ENCODE data around the gene PCMTD2. TPM values are rescaled to one million over a fixed set of nuclear protein-coding genes. Genes with fewer than 3 reads are reported as not detected.

The PCMTD2 gene
- total and polyA plus RNA-seq, 2 of the 8 experiments (the other 6 are each of a cell fraction or from before 2014, with no cell fraction given) = 21.4 to 55.1 TPM

GRCh38 chr20:64283646-64284045, 28.1 kb downstream of the PCMTD2 start:
- FAIRE-seq (no peak), DNase-seq (ENCODE audit: low read depth in 1 of 2, low spot score in 2 of 2) (no peak)
- H4K20me1 ChIP-seq (replicated peaks in 1 of 2; ENCODE audit: control insufficient read depth in 1 of 2, insufficient read depth in 2 of 2, low read length in 2 of 2) = no peaks in the 10 kb centered on the region
- H4K5ac ChIP-seq (ENCODE audit: insufficient read length, low read depth, low read length) = no peak overlapping the region
- H3K9me3 ChIP-seq (ENCODE audit: insufficient read depth in 2 of 2, low read depth in 1 of 2, low read length in 1 of 2) = peaks cover 33 to 60% of the 10 kb centered on the region in 2 experiments
- H2BK5ac ChIP-seq (ENCODE audit: low read depth, low read length) = no peak overlapping the region
- H2BK20ac ChIP-seq (ENCODE audit: low read length) = no peak overlapping the region
- H3K23me2 ChIP-seq (ENCODE audit: low read depth, low read length) = peaks cover 10% of the 10 kb centered on the region; the same call in 1 of the 2 replicates
- H3K56ac ChIP-seq (replicated peaks; ENCODE audit: insufficient read length, low read depth, low read length) = no peak overlapping the region
- H3K4me2 ChIP-seq (ENCODE audit: insufficient read depth in 1 of 2, low read depth in 2 of 2, low read length in 2 of 2) = no peak overlapping the region
- no peak overlapping the region for H3K9ac ChIP-seq (replicated peaks in 1 of 4; ENCODE audit: extremely low read depth in 1 of 4, low read depth in 3 of 4, low read length in 3 of 4)
- no peak overlapping the region for H2AFZ ChIP-seq (ENCODE audit: low read length)
- no peak overlapping the region for H2AK5ac ChIP-seq (ENCODE audit: low read depth, low read length)
- no peak overlapping the region for H2BK12ac ChIP-seq (ENCODE audit: low read depth, low read length)
- H3K79me2 ChIP-seq (ENCODE audit: control insufficient read depth in 1 of 2, insufficient read depth in 2 of 2, low read length in 2 of 2) = no peaks in the 10 kb centered on the region
- H3K23ac ChIP-seq (ENCODE audit: insufficient read length) = no peak overlapping the region
- H3K27ac ChIP-seq (ENCODE audit: low read depth, low read length) = no peak overlapping the region
- H3K14ac ChIP-seq (ENCODE audit: insufficient read length) = no peak overlapping the region
- H3K4me1 ChIP-seq (replicated peaks in 1 of 4; ENCODE audit: control insufficient read depth in 3 of 4, insufficient read depth in 4 of 4, low read length in 3 of 4) = no peaks in the 10 kb centered on the region
- H3K36me3 ChIP-seq (ENCODE audit: control insufficient read depth in 2 of 4, insufficient read depth in 4 of 4, low read length in 3 of 4) = peaks cover 0 to 3% (median 0%) of the 10 kb centered on the region in 4 experiments; a peak in 1 of 8 replicates
- H3K79me1 ChIP-seq (ENCODE audit: low read depth, low read length) = no peaks in the 10 kb centered on the region
- H3K4ac ChIP-seq (replicated peaks; ENCODE audit: insufficient read length, low read depth, low read length) = no peak overlapping the region
- H3K4me3 ChIP-seq (ENCODE audit: extremely low read depth in 1 of 4, insufficient read depth in 2 of 4, low read depth in 3 of 4, low read length in 4 of 4) = peak overlapping the region in 1 of 4 experiments; percentile 28; a peak in 1 of 8 replicates
- no peak overlapping the region for H3K18ac ChIP-seq (ENCODE audit: extremely low read depth, low read length)
- no peaks in the 10 kb centered on the region for H3K27me3 ChIP-seq (replicated peaks in 1 of 4; ENCODE audit: control insufficient read depth in 3 of 4, extremely low read depth in 1 of 4, insufficient read depth in 3 of 4, low read length in 3 of 4)
- POLR2A ChIA-PET (ENCODE audit: partially characterized antibody) = no interaction called here
- 71% methylated on average over 4 of the region's 4 CpGs; no CpG with 5 or more reads in 1 of the 2 experiments for WGBS, 2 experiments (ENCODE audit: extremely low coverage in 1 of 2, insufficient coverage in 1 of 2, insufficient read length in 1 of 2, insufficient replicate concordance in 2 of 2, low coverage in 1 of 2, low lambda C conversion rate in 2 of 2, missing lambda C conversion rate in 1 of 2)
- no peak overlapping the region for H4K8ac ChIP-seq (ENCODE audit: extremely low read depth, insufficient read depth, low read length)
- H2BK120ac ChIP-seq (replicated peaks; ENCODE audit: low read depth, low read length) = no peak overlapping the region
- CTCF ChIA-PET (ENCODE audit: partially characterized antibody) = interaction anchor here (0.7 to 1.5 kb wide), 3 partner anchors 60 to 241 kb away, joined by 3 to 6 read pairs (median 3); no protein-coding TSS in a partner anchor
- H2BK15ac ChIP-seq (ENCODE audit: low read length) = no peak overlapping the region
- no peak overlapping the region for H4K91ac ChIP-seq (replicated peaks; ENCODE audit: insufficient read length, low read length)
- TF ChIP-seq E2F6 (IDR thresholded peaks at IDR 0.05) = no peak
- TF ChIP-seq RFX5 (IDR thresholded peaks at IDR 0.05; ENCODE audit: borderline replicate concordance, low read depth, low read length) = no peak
- TF ChIP-seq RBBP5 (IDR thresholded peaks at IDR 0.05; ENCODE audit: borderline replicate concordance, low read depth, low read length) = no peak
- no peak for TF ChIP-seq BRCA1 (IDR thresholded peaks at IDR 0.05; ENCODE audit: low read depth, low read length)
